22Rv1 (cell line): ENCODE results near the gene CCNC.

Experiments
- CTCF ChIP-seq: fragments of 450-650 bp; IDR thresholded peaks from 2 replicates; pipeline ENCODE4 v1.5.1; 2017; ENCODE audit warnings: mild to moderate bottlenecking
- ZFX ChIP-seq: fragments of 450-650 bp; IDR thresholded peaks from 2 replicates; pipeline ENCODE4 v1.6.1; 2017; ENCODE audit warnings: antibody characterized with exemption, borderline replicate concordance

GRCh38 chr6:99507648-99508047, 60.8 kb downstream of the CCNC start:
- TF ChIP-seq CTCF (no peak), ZFX (no peak)
